A549 (cell line): ENCODE data around the gene KIAA0825. TPM values are rescaled to one million over a fixed set of nuclear protein-coding genes. Genes with fewer than 3 reads are reported as not detected.

ENCODE experiments used
- ATAC-seq, 2 experiments: fragments of 200-7000 bp in 1 of 2; fragments of >200 bp in 1 of 2; cut with Nextera tagmentation in 1 of 2; cut with Tn5 transposase in 1 of 2; 3 replicates each; pipeline versions ENCODE4 v1.8.0 to v1.9.1; 2018 to 2020; ENCODE audit warnings: mild to moderate bottlenecking in 1 of 2, moderate library complexity in 1 of 2
- CTCF ChIA-PET: fragments of 300-600 bp; sonication (Branson Sonifier 250); formaldehyde crosslinking; extraction: SDS; loops from one replicate; lab custom pipeline; 2021; ENCODE audit warnings: antibody characterized with exemption, inconsistent platforms; lab: Yijun Ruan, JAX
- POLR2A ChIA-PET: fragments of 350-600 bp; formaldehyde crosslinking; extraction: SDS; loops from one replicate; lab custom pipeline; 2021; ENCODE audit warnings: antibody characterized with exemption, inconsistent platforms; lab: Yijun Ruan, JAX
- DNase-seq, 2 experiments: peaks; one replicate each; pipeline versions ENCODE4 v3.0.0 to v3.0.0-alpha.2; 2011 to 2016; ENCODE audit warnings: low read depth in 1 of 2, low spot score in 1 of 2
- FAIRE-seq: peaks from 2 replicates; lab custom pipeline; 2011; peaks lifted over from hg19 to GRCh38; lab: Jason Lieb, UNC
- H3K27ac ChIP-seq, 2 experiments: fragments of >200 bp; sonication (Bioruptor Twin); formaldehyde crosslinking; 3 replicates each; pipeline ENCODE4 v1.5.1; 2016 to 2017
- H3K4me1 ChIP-seq: fragments of >200 bp; sonication (Bioruptor Twin); formaldehyde crosslinking; 3 replicates; pipeline ENCODE4 v1.6.1; 2016
- H3K4me2 ChIP-seq: fragments of >200 bp; sonication (Bioruptor Twin); formaldehyde crosslinking; 3 replicates; pipeline ENCODE4 v1.6.1; 2016
- H3K4me3 ChIP-seq: fragments of >200 bp; sonication (Bioruptor Twin); formaldehyde crosslinking; 3 replicates; pipeline ENCODE4 v1.5.1; 2016
- H3K9me3 ChIP-seq: fragments of >200 bp; sonication (Bioruptor Twin); formaldehyde crosslinking; 3 replicates; pipeline ENCODE4 v1.6.1; 2016
- ATOH8 ChIP-seq: fragments of 250-450 bp; sonication (Bioruptor Pico); IDR thresholded peaks from 2 replicates; pipeline ENCODE4 v1.5.0; 2020; ENCODE audit warnings: low read depth, mild to moderate bottlenecking, moderate library complexity
- CHD2 ChIP-seq: fragments of 150-350 bp; IDR thresholded peaks from 2 replicates; pipeline ENCODE4 v1.6.1; 2014; ENCODE audit warnings: low read length; ENCODE audit not compliant: partially characterized antibody
- CHD4 ChIP-seq: fragments of 200-600 bp; sonication (generic); IDR thresholded peaks from 2 replicates; pipeline ENCODE4 v1.6.1; 2016; ENCODE audit warnings: antibody characterized with exemption, mild to moderate bottlenecking, borderline replicate concordance
- CTCF ChIP-seq: fragments of >200 bp; sonication (Bioruptor Twin); formaldehyde crosslinking; IDR thresholded peaks from 3 replicates; pipeline ENCODE4 v1.5.1; 2016
- EHF ChIP-seq: fragments of 250-450 bp; sonication (Bioruptor Pico); IDR thresholded peaks from 2 replicates; pipeline ENCODE4 v1.5.0; 2020; ENCODE audit warnings: mild to moderate bottlenecking
- EHMT2 ChIP-seq: fragments of 200-600 bp; sonication (generic); IDR thresholded peaks from 2 replicates; pipeline ENCODE4 v1.6.1; 2016; ENCODE audit warnings: antibody characterized with exemption, low read depth, mild to moderate bottlenecking, moderate library complexity
- EP300 ChIP-seq, 2 experiments: fragments of >200 bp; sonication (Bioruptor Twin); formaldehyde crosslinking; IDR thresholded peaks; 2 replicates in 1 of 2; 3 replicates in 1 of 2; pipeline ENCODE4 v1.6.1; 2016 to 2017
- FOSB ChIP-seq: fragments of 250-450 bp; sonication (Bioruptor Pico); IDR thresholded peaks from 2 replicates; pipeline ENCODE4 v1.5.0; 2020; ENCODE audit warnings: mild to moderate bottlenecking, moderate library complexity
- FOSL2 ChIP-seq, 2 experiments: fragments of 450-650 bp in 1 of 2; fragments of >200 bp in 1 of 2; sonication (Bioruptor Twin) in 1 of 2; formaldehyde crosslinking; IDR thresholded peaks; 2 replicates each; pipeline versions ENCODE4 v1.5.0 to v1.6.1; 2016 to 2020; ENCODE audit warnings: mild to moderate bottlenecking in 1 of 2, moderate library complexity in 1 of 2
- GATA3 ChIP-seq: IDR thresholded peaks from 2 replicates; pipeline ENCODE4 v1.6.1; 2012; ENCODE audit warnings: borderline replicate concordance
- HEYL ChIP-seq: fragments of 250-450 bp; sonication (Bioruptor Pico); IDR thresholded peaks from 2 replicates; pipeline ENCODE4 v1.8.0; 2021; ENCODE audit warnings: mild to moderate bottlenecking, moderate library complexity
- KDM5A ChIP-seq: fragments of 200-600 bp; sonication (generic); IDR thresholded peaks from 2 replicates; pipeline ENCODE4 v1.6.1; 2016; ENCODE audit warnings: antibody characterized with exemption, mild to moderate bottlenecking
- MYC ChIP-seq: IDR thresholded peaks from 2 replicates; pipeline ENCODE4 v1.6.1; 2012; ENCODE audit warnings: mild to moderate bottlenecking, inconsistent platforms, low read length, improper control_type of control experiment, borderline replicate concordance
- NFE2L2 ChIP-seq: fragments of 150-350 bp; conservative IDR thresholded peaks from 2 replicates; pipeline ENCODE4 v1.6.1; 2014; ENCODE audit warnings: low read length
- NR3C1 ChIP-seq: fragments of >200 bp; sonication (Bioruptor Twin); formaldehyde crosslinking; IDR thresholded peaks from 3 replicates; pipeline ENCODE4 v1.6.1; 2017
- PHF8 ChIP-seq: fragments of 200-600 bp; sonication (generic); IDR thresholded peaks from 2 replicates; pipeline ENCODE4 v1.6.1; 2016; ENCODE audit warnings: low read depth, mild to moderate bottlenecking, antibody characterized with exemption, moderate library complexity, borderline replicate concordance
- POLR2AphosphoS2 ChIP-seq: conservative IDR thresholded peaks from 2 replicates; pipeline ENCODE4 v1.6.1; 2012; ENCODE audit warnings: low read length, improper control_type of control experiment, inconsistent platforms
- RAD21 ChIP-seq, 2 experiments: fragments of >200 bp in 1 of 2; sonication (Bioruptor Twin) in 1 of 2; formaldehyde crosslinking in 1 of 2; IDR thresholded peaks in 1 of 2; conservative IDR thresholded peaks in 1 of 2; 2 replicates in 1 of 2; 3 replicates in 1 of 2; pipeline ENCODE4 v1.6.1; 2012 to 2018; ENCODE audit warnings: inconsistent platforms in 1 of 2
- RARB ChIP-seq: fragments of 250-450 bp; sonication (Bioruptor Pico); IDR thresholded peaks from 2 replicates; pipeline ENCODE4 v1.8.0; 2021; ENCODE audit warnings: mild to moderate bottlenecking, moderate library complexity
- RCOR1 ChIP-seq: fragments of 150-350 bp; IDR thresholded peaks from 2 replicates; pipeline ENCODE4 v1.6.1; 2014; ENCODE audit warnings: antibody characterized with exemption, low read length, low read depth
- SREBF2 ChIP-seq: fragments of 450-650 bp; IDR thresholded peaks from 2 replicates; pipeline ENCODE4 v1.6.1; 2014; ENCODE audit warnings: mild to moderate bottlenecking, moderate library complexity
- TP53 ChIP-seq: fragments of 250-450 bp; sonication (Bioruptor Pico); IDR thresholded peaks from 2 replicates; pipeline ENCODE4 v1.5.0; 2021; ENCODE audit warnings: mild to moderate bottlenecking, moderate library complexity
- ZC3H11A ChIP-seq: fragments of 450-650 bp; IDR thresholded peaks from 2 replicates; pipeline ENCODE4 v1.6.1; 2014; ENCODE audit warnings: antibody characterized with exemption, mild to moderate bottlenecking
- ZNF302 ChIP-seq: fragments of 250-450 bp; sonication (Bioruptor Pico); IDR thresholded peaks from 2 replicates; pipeline ENCODE4 v1.9.0; 2021; ENCODE audit warnings: inconsistent platforms, mild to moderate bottlenecking, moderate library complexity
- WGBS: methylation state at CpG from one replicate; pipeline ENCODE4 v1.1.6; 2017; ENCODE audit errors: missing lambda C conversion rate; 5-methylcytosine and 5-hydroxymethylcytosine counted together
- polyA plus RNA-seq, 4 experiments: library from polyadenylated mRNA; depleted of rRNA in 3 of 4; stranded (reverse); fragments of >200 nt; fragmentation: RNase III in 1 of 4; extraction: RNeasy Plus Mini Kit Qiagen cat#74134 plus additional on column Dnase treatment in 1 of 4; gene quantifications; 2 replicates in 3 of 4; 3 replicates in 1 of 4; pipeline ENCODE4 v1.2.3, GENCODE V29; 2011 to 2017

The KIAA0825 gene
- polyA plus RNA-seq, 2 of the 4 experiments (the other 2 are of a cell fraction): 0.57 to 0.80 TPM

GRCh38 chr5:94661086-94661485, 42.7 kb upstream of the KIAA0825 start:
- CTCF ChIA-PET: interaction anchor here (0.6 kb wide), 1 partner anchor 40 kb away, joined by 4 read pairs; no protein-coding TSS in a partner anchor
- ATAC-seq (no peak), DNase-seq (no peak)
- H3K4me1 ChIP-seq: no peaks in the 10 kb centered on the region
- 100% methylated on average over 3 of the region's 3 CpGs for WGBS
- H3K9me3 ChIP-seq: peaks cover 19% of the 10 kb centered on the region; the same call in 2 of the 3 replicates
- no peak overlapping the region for H3K4me2 ChIP-seq
- no peak overlapping the region for H3K4me3 ChIP-seq
- no peak for TF ChIP-seq PHF8
- no peak for TF ChIP-seq KDM5A
- no peak for TF ChIP-seq NR3C1
- TF ChIP-seq RARB (CRISPR knock-in tag): no peak
- TF ChIP-seq ATOH8 (CRISPR knock-in tag): no peak
- TF ChIP-seq MYC: no peak
- TF ChIP-seq FOSB (CRISPR knock-in tag): no peak
- no peak for TF ChIP-seq GATA3
- no peak for TF ChIP-seq RCOR1
- no peak for TF ChIP-seq ZNF302
- TF ChIP-seq, all 56 proteins: peak for 0
- no peak for FAIRE-seq
- H3K27ac ChIP-seq: no peak overlapping the region
- POLR2A ChIA-PET: no interaction called here

GRCh38 chr5:94660506-94660905, 42.1 kb upstream of the KIAA0825 start:
- TF ChIP-seq NR3C1: no peak
- TF ChIP-seq, all 56 proteins: peak for 0
- Histone ChIP-seq H3K4me1 (no peaks in the 10 kb centered on the region), H3K27ac (no peak overlapping the region), H3K4me2 (no peak overlapping the region), H3K9me3 (peaks cover 25% of the 10 kb centered on the region; the same call in 2 of the 3 replicates), H3K4me3 (no peak overlapping the region)
- WGBS: 95% methylated on average over 4 of the region's 8 CpGs
- no peak for DNase-seq
- ATAC-seq: no peak
- POLR2A ChIA-PET: no interaction called here
- no peak for FAIRE-seq
- CTCF ChIA-PET: no interaction called here

- CTCF ChIA-PET: no interaction called here
- Histone ChIP-seq H3K4me3 (no peak overlapping the region), H3K27ac (no peak overlapping the region), H3K9me3 (peaks cover 35% of the 10 kb centered on the region; the same call in 2 of the 3 replicates)
- no peak for DNase-seq
- POLR2A ChIA-PET: no interaction called here
- 97% methylated on average over 1 of the region's 1 CpG for WGBS
- no peak for TF ChIP-seq CHD2
- no peak for TF ChIP-seq EP300 (IDR thresholded peaks at IDR 0.05)
- TF ChIP-seq EHMT2: no peak
- no peak for TF ChIP-seq PHF8
- no peak for TF ChIP-seq FOSB (CRISPR knock-in tag)
- TF ChIP-seq GATA3: no peak
- no peak for TF ChIP-seq ZNF302
- no peak for TF ChIP-seq POLR2AphosphoS2
- TF ChIP-seq TP53 (CRISPR knock-in tag): no peak
- no peak for TF ChIP-seq FOSL2 (IDR thresholded peaks at IDR 0.05)
- TF ChIP-seq FOSL2 (CRISPR knock-in tag; IDR thresholded peaks at IDR 0.05): no peak
- no peak for TF ChIP-seq EHF
- TF ChIP-seq CTCF: no peak
- TF ChIP-seq NFE2L2: no peak
- TF ChIP-seq ZC3H11A: no peak
- no peak for TF ChIP-seq RAD21 (conservative IDR thresholded peaks at IDR 0.05 in 1 of 2, IDR thresholded peaks at IDR 0.05 in 1 of 2)
- TF ChIP-seq RCOR1: no peak
- TF ChIP-seq CHD4: no peak
- no peak for TF ChIP-seq SREBF2
- TF ChIP-seq HEYL (CRISPR knock-in tag): no peak
- TF ChIP-seq, all 56 proteins: peak for 0
- no peaks in the 10 kb centered on the region for H3K4me1 ChIP-seq
- no peak for ATAC-seq
- no peak overlapping the region for H3K4me2 ChIP-seq
- FAIRE-seq: no peak
Observed at GRCh38 chr5:94658272-94658671, 39.9 kb upstream of the KIAA0825 start.
